GM19328 (cell line): ENCODE measurements around the gene IFNA17.
"Not testable (repeated sequence)": the region's sequence is repeated elsewhere in the genome, so short reads cannot be mapped to it uniquely, and the experiment has no call there.

Experiments
- ATAC-seq: cut with Tn5 transposase; IDR thresholded peaks from one replicate; pipeline ENCODE4 v1.9.1; 2021; ENCODE audit warnings: mild to moderate bottlenecking, moderate library complexity; ENCODE audit not compliant: unreplicated experiment

Gene IFNA17

GRCh38 chr9:21212160-21212559, 15.9 kb downstream of the IFNA17 start:
- not testable (repeated sequence) for ATAC-seq

- not testable (repeated sequence) for ATAC-seq
Observed at GRCh38 chr9:21210782-21211181, 17.2 kb downstream of the IFNA17 start.

GRCh38 chr9:21210311-21210710, 17.7 kb downstream of the IFNA17 start:
- no peak for ATAC-seq

- ATAC-seq = not testable (repeated sequence)
Observed at GRCh38 chr9:21207043-21207442, 21.0 kb downstream of the IFNA17 start, which contains the start of gene IFNA10. IFNA10 (minus strand) TSS chr9:21207143; CDS start chr9:21207097, 46 bp downstream.

- ATAC-seq = no peak
Observed at GRCh38 chr9:21205204-21205603, 22.8 kb downstream of the IFNA17 start.

GRCh38 chr9:21202105-21202504, 25.9 kb downstream of the IFNA17 start, which contains the start of gene IFNA7:
IFNA7 (minus strand) TSS chr9:21202205; CDS start chr9:21202165, 40 bp downstream.
- ATAC-seq = not testable (repeated sequence)

GRCh38 chr9:21194867-21195776, 32.9 kb downstream of the IFNA17 start:
- ATAC-seq = peak; percentile 95

- ATAC-seq = not testable (repeated sequence)
Observed at GRCh38 chr9:21187487-21187886, 40.5 kb downstream of the IFNA17 start, which contains the start of gene IFNA4. IFNA4 (minus strand) TSS chr9:21187587; CDS start chr9:21187531, 56 bp downstream.

- ATAC-seq = peak; percentile 90
Observed at GRCh38 chr9:21182810-21183736, 44.9 kb downstream of the IFNA17 start.
